OCI-LY7 (cell line): ENCODE data around the gene PTTG2.

ENCODE experiments used
- EZH2phosphoT487 ChIP-seq: fragments of 200-600 bp; sonication (generic); IDR thresholded peaks from 2 replicates; pipeline ENCODE4 v1.6.1; 2018; ENCODE audit warnings: low read depth, borderline replicate concordance, mild to moderate bottlenecking, mixed run types, antibody characterized with exemption, low read length, moderate library complexity, mixed read lengths
- TF ChIP-seq, protein P1 (sequence below): fragments of 200-600 bp; sonication (generic); conservative IDR thresholded peaks from 2 replicates; pipeline ENCODE4 v1.5.1; 2014; ENCODE audit warnings: mild to moderate bottlenecking, antibody characterized with exemption, low read length, moderate library complexity, mixed read lengths

DNA sequence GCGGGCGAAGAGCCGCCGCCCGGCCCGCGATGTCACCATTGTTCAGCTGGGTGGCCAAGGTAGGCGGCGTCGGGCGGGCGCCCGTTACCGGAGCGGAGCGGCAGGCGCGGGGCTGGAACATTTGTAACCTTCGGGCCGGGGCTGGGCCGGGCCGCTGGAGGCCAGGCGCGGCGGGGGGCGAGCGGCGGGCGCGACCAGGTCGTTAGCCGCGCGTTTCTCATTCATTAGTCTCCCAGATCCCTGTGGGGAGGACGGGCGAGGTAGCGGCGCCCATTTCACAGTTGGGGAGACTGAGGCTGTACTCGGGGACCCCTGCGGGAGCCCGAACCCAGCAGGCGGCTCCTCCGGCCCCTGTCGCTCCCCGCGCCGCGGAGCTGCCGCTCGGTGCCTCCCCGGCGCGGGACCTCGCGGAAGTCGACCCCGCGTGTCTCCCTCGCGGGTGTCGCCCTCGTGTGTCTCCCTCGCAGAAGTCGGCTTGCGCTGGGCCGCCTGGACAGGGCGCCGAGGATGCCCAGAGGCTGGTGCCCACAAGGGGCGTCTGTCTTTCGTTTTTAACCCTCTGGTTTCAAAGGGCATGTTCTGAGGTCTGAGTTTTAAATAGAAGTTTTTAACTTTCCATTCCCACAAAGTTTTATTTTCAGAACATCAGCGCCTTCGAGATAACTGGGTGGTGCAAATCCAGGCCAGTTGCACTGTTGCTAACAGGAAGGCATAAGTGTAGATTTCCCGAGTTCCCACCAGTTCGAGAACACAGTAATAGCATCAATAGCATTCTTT, 17.5 kb downstream of the PTTG2 start:
- TF ChIP-seq EZH2phosphoT487 = no peak
- TF ChIP-seq, protein P1, sequence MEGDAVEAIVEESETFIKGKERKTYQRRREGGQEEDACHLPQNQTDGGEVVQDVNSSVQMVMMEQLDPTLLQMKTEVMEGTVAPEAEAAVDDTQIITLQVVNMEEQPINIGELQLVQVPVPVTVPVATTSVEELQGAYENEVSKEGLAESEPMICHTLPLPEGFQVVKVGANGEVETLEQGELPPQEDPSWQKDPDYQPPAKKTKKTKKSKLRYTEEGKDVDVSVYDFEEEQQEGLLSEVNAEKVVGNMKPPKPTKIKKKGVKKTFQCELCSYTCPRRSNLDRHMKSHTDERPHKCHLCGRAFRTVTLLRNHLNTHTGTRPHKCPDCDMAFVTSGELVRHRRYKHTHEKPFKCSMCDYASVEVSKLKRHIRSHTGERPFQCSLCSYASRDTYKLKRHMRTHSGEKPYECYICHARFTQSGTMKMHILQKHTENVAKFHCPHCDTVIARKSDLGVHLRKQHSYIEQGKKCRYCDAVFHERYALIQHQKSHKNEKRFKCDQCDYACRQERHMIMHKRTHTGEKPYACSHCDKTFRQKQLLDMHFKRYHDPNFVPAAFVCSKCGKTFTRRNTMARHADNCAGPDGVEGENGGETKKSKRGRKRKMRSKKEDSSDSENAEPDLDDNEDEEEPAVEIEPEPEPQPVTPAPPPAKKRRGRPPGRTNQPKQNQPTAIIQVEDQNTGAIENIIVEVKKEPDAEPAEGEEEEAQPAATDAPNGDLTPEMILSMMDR = peak; percentile 74
